ENCODE results near the gene SERPING1.

The SERPING1 gene

DNA sequence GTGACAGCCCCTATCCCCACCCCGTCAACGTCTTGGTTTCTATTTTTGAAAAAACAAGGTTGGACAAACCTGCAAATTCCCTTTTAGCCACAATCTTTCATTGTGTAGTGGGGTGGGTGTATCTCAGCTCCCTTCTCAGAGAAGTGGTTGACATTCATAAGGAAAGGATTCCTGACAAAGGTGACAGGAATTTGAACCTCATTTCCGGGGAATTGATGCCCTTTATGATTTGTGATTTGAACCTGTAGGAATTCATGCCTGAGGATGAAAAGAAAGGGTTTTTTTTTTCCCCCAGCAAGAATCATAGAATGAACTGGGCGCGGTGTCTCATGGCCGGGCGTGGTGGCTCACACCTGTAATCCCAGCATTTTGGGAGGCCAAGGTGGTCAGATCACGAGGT is 37.8 kb downstream of the SERPING1 start:
- TF ChIP-seq, protein P1, sequence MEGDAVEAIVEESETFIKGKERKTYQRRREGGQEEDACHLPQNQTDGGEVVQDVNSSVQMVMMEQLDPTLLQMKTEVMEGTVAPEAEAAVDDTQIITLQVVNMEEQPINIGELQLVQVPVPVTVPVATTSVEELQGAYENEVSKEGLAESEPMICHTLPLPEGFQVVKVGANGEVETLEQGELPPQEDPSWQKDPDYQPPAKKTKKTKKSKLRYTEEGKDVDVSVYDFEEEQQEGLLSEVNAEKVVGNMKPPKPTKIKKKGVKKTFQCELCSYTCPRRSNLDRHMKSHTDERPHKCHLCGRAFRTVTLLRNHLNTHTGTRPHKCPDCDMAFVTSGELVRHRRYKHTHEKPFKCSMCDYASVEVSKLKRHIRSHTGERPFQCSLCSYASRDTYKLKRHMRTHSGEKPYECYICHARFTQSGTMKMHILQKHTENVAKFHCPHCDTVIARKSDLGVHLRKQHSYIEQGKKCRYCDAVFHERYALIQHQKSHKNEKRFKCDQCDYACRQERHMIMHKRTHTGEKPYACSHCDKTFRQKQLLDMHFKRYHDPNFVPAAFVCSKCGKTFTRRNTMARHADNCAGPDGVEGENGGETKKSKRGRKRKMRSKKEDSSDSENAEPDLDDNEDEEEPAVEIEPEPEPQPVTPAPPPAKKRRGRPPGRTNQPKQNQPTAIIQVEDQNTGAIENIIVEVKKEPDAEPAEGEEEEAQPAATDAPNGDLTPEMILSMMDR (IDR thresholded peaks at IDR 0.05; ENCODE audit: borderline replicate concordance, insufficient read depth, low read depth, low read length): no peak
- H3K4me3 ChIP-seq (ENCODE audit: low read depth, low read length): no peak overlapping the region

DNA sequence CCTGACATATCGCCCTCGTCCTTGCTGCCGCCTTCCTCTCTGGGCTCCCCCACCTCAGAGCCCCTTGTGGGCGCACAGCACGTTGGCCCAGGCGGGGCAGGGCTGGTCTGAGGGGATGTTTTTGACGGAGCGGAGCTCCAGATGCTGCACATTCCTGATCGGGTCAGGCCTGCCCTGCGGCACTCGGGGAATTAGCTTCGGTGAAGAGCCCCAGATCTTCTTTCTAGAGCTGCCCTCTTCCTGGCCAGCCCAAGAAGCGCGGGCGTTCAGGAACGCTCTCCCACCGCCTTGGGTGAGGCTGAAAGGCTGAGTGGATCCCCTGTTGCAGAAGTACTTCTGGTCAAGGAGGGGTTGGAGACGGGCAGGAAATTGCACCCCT is 40.1 kb downstream of the SERPING1 start:
- peak overlapping the region; percentile 73 for H3K4me3 ChIP-seq (ENCODE audit: low read depth, low read length)
- TF ChIP-seq, protein P1 (IDR thresholded peaks at IDR 0.05; ENCODE audit: borderline replicate concordance, insufficient read depth, low read depth, low read length): no peak

DNA sequence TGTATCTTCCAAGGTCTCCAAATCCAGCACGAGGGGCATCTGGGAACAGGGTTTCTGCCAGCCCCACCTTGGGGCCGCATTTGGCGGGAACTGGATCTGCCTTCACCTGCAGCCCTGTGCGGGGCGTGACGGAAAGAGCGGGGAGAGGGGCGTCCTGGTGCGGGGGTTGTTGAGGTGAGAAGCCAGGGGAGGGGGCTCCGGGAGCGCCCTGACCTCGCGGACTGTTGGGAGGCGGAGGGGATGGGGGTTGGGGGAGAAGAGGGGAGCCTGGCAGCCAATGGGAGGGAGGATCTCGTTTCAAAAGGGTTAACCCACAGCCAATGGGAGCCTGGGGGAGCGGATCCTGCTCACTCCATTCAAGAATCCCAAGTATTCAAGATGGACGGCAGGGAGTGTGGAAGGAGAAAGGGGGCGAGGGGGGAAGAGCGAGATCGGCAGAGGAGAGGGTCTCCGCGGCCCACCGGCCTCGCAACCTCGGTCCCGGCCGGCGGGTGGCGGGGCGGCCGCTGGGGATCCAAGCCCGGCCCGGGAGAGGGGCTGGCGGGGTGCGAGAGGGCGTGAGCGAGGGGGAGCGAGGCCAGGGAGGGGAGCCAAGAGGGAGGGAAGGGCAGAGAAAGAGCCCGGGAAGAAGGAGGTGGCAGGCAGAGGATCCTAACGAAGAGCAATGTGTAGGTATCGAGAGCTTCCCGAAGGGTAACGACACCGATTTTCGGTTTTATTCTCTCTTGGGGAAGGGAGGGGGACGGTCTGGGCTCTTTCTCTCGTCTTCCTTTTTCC is 40.7 kb downstream of the SERPING1 start:
- H3K4me3 ChIP-seq (ENCODE audit: low read depth, low read length): peak overlapping the region; percentile 73
- TF ChIP-seq, protein P1 (IDR thresholded peaks at IDR 0.05; ENCODE audit: borderline replicate concordance, insufficient read depth, low read depth, low read length): no peak

DNA sequence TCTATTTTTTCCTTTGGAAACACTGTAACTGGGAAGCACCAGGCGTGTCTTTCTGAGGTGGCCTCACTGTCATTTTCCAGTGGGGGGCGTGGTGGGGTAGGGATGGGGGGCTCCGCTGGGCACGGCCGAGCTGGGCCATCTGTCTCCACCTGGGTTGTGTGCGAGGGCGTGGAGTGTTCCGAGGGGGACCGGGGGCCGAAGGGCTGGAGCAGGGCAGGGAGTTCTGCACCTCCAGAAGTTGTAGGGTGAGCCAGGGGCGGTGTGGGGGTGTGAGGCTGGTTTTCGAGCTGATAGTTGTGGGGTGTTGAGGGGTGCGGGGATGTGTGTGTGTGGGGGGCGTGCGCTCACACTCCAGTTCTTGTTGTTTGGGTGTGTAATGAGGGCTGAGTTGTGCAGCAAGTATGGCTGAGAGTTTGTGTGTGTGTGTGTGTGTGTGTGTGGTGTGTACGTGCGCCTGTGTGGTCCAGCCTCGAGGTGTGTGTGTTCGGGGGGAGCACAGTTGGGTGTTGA is 41.4 kb downstream of the SERPING1 start:
- peak overlapping the region; percentile 73 for H3K4me3 ChIP-seq (ENCODE audit: low read depth, low read length)

DNA sequence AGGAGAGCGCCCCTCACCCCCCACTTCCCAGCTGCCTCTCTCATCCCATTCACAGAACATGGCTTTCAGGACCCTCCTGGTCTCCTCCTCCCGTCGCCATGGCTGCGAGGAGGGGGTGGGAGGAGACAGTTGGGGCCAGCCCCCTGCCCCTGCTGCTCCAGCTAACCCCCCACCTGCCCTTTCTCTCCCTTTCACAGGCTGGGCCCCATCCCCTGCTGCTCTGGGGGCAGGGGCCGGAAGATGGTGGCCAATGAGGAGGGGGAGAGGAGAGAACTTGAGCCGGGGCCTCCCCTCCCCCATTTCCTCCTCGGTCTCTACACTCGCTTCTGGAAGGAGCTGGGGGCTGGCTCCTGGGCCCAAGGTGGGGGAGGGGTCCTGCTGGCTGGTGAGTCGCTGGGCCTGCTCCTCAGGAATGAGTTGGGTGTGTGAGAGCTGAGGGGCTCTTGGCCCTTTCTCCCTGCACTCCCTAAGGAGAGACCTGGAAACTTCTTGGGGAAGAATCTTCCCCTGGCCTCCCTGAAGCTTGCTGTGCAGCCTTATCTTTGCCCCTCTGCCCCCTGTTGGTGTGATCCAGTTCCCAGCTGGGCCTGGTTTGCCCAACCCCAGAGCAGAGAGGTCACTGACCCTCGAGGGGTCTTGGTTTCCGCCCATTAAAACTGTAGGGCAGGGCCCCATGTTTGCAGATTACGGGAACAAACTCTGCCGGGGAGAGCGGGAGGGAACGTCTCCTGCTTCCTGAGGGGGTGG is 42.0 kb downstream of the SERPING1 start:
- H3K4me3 ChIP-seq (ENCODE audit: low read depth, low read length): peak overlapping the region; percentile 73
- TF ChIP-seq, protein P1 (IDR thresholded peaks at IDR 0.05; ENCODE audit: borderline replicate concordance, insufficient read depth, low read depth, low read length): no peak

More for the DNA sequence above, 41.4 kb downstream of the SERPING1 start:
- TF ChIP-seq, protein P1 (IDR thresholded peaks at IDR 0.05; ENCODE audit: borderline replicate concordance, insufficient read depth, low read depth, low read length): no peak

DNA sequence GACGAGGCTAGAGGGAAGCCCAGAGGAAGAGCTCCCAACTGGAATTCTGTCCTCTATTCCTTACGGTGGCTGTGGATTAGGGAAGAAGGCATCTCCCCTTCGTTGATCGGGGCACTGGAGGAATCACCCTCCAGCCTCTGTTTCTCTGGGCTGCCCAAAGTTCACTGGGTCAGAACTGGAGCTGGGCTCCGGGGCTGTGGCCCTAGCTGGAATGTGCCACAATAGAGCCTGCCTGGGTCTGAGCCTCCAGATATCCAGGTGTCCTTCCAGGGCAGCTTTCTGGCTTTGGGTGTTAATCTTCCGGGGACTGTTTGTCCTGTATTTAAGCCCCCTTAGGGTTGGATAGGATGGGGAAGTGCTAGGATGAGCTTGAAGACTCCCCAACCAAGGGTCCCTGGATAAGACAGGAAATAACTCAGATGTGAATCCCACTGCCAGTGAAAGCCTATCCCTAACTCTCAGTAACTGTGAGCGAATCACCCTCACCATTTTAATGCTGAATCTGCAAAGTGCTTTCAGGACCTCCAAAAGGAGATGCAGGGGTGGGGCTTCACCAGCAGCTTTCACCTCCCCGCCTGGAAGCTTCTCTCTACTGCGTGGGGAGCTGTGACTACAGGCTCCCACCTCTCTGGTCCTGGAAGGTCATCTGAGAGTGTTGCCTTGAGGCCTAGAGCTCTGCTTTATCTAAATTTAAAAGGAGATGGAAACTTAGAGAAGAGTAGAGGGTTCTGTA is 42.7 kb downstream of the SERPING1 start:
- no peak overlapping the region for H3K4me3 ChIP-seq (ENCODE audit: low read depth, low read length)
- TF ChIP-seq, protein P1 (IDR thresholded peaks at IDR 0.05; ENCODE audit: borderline replicate concordance, insufficient read depth, low read depth, low read length): no peak
